AG04449 (cell line): ENCODE measurements around the gene NRIP1.

Experiments used
- CTCF ChIA-PET: fragments of 350-600 bp; formaldehyde crosslinking; extraction: SDS; loops from one replicate; lab custom pipeline; 2021; ENCODE audit warnings: antibody characterized with exemption; lab: Yijun Ruan, JAX
- POLR2A ChIA-PET: fragments of 400-600, 350-600 bp; formaldehyde crosslinking; extraction: SDS; loops from one replicate; lab custom pipeline; 2020; ENCODE audit warnings: antibody characterized with exemption, inconsistent platforms; lab: Yijun Ruan, JAX
- DNase-seq: peaks from one replicate; pipeline ENCODE4 v3.0.0-alpha.2; 2010; ENCODE audit warnings: low read depth, low spot score
- H3K4me3 ChIP-seq: 2 replicates; pipeline ENCODE4 v1.5.1; 2011; ENCODE audit warnings: low read depth, mild to moderate bottlenecking, control low read depth, low read length
- CTCF ChIP-seq: IDR thresholded peaks from one replicate; pipeline ENCODE4 v1.5.1; 2011; ENCODE audit warnings: mild to moderate bottlenecking, moderate library complexity, low read length, control low read depth, inconsistent platforms; ENCODE audit not compliant: insufficient read depth; ENCODE audit errors: missing control alignments

The NRIP1 gene

GRCh38 chr21:14913638-14914037 lies 151.2 kb downstream of the NRIP1 start:
- no peak for DNase-seq
- no peak overlapping the region for H3K4me3 ChIP-seq
- TF ChIP-seq CTCF, result no peak
- ChIA-PET CTCF (no interaction called here), POLR2A (no interaction called here)

- ChIA-PET POLR2A (no interaction called here), CTCF (no interaction called here)
- DNase-seq, result no peak
- H3K4me3 ChIP-seq, result no peak overlapping the region
- TF ChIP-seq CTCF, result no peak
Observed at GRCh38 chr21:14911351-14911750, 153.4 kb downstream of the NRIP1 start.
